ENCODE results near the gene MROH8. TPM values are rescaled to one million over a fixed set of nuclear protein-coding genes. Genes with fewer than 3 reads are reported as not detected.

Gene MROH8
- total RNA-seq, 1 experiment from 2014 or later: 0.50 TPM

DNA sequence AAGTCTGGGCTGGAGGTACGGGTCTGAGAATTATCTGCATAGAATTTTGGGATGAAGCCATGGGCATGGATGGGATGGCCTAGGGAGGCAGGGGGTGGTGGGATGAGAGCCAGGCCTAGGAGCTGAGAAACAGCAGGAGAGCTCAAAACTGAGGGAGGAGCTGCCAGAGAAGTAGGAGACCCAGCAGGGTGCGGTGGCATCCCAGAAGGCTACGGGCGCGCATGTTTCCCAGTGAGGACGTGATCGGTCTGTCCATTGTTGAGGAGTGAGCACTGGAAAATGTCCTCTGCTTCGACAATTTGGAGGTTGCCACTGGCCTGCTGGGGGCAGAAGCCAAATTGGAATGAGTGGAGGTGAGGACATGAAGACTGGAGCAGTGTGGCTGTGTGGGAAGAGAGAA lies 14.5 kb upstream of the MROH8 start:
- no peak overlapping the region for H3K4me3 Mint-ChIP-seq
- ChIA-PET CTCF (interaction anchor here (1.1 kb wide), 1 partner anchor 15 kb away, joined by 4 read pairs; the partner anchor contains the start of genes MROH8 and RPN2), POLR2A (no interaction called here)
- H3K27ac Mint-ChIP-seq: peak overlapping the region; percentile 97
- ATAC-seq (no peak), DNase-seq (ENCODE audit: low spot score) (no peak)
- peaks cover 43% of the 10 kb centered on the region for H3K36me3 Mint-ChIP-seq
- H3K27me3 Mint-ChIP-seq (ENCODE audit: low read depth): no peaks in the 10 kb centered on the region
- H3K4me1 Mint-ChIP-seq: peaks cover 29% of the 10 kb centered on the region
- no peaks in the 10 kb centered on the region for H3K9me3 Mint-ChIP-seq
- no peak for TF ChIP-seq OVOL2 (CRISPR knock-in tag; IDR thresholded peaks at IDR 0.05; ENCODE audit: borderline replicate concordance)

DNA sequence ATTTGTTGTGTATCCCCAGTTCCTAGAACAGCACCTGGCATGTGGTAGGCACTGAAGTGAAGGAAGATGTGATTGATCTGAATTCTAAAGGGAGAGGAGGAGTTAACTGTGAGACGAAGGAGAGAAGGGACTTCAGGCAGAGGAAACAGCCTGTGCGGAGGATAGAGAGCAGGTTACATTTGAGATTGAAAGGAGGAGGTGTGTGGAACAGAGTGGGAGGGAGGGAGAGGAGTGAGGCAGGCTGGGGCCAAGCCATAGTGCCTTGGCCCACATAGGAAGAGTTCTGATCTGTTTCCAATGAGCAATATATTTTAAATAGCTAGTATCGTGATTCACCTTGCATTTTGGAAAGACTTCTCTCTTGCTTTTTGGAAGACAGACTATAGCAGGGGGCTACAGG lies 13.9 kb upstream of the MROH8 start:
- H3K4me3 Mint-ChIP-seq: no peak overlapping the region
- CTCF ChIA-PET: interaction anchor here (1.1 to 2.6 kb wide), 3 partner anchors 14 to 44 kb away, joined by 4 to 23 read pairs (median 9); partner anchors contain the start of genes MROH8 and RPN2
- no peak for DNase-seq (ENCODE audit: low spot score)

DNA sequence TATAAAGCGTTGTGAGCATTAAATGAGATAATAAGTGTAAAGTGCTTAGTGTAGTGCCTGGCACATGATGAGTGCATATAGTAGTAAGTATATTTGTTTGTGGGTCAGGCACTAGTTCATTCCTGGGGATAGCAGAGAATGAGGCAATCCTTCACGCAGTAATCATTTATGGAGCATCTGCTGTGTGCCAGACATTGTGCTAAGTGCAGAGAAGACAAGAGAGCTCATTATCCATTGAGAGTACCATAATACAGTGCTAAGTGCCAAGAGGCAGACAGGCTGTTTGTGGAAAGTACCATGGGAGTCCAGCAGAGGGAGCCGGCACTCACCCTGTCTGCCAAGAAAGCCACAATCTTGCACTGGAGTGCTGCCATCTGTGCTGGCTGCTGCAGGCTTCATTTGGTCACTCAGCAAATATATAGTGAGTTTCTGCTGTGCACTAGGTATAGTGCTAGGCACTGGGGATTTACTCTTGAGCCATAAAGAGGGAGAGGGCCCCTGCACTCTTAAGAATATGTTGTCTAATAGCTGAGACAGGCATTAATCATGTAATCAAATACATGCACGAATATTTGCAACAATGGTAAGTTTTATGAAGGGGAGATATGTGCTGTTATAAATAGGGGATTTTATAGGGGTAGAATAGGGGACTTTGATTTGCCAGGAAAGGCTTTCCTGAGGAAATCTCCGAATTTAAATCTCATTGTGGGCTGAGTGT lies 12.9 kb upstream of the MROH8 start:
- Mint-ChIP-seq H3K4me1 (peaks cover 29% of the 10 kb centered on the region), H3K9me3 (no peaks in the 10 kb centered on the region), H3K27me3 (ENCODE audit: low read depth) (no peaks in the 10 kb centered on the region), H3K27ac (peak overlapping the region; percentile 95), H3K36me3 (peaks cover 44% of the 10 kb centered on the region), H3K4me3 (no peak overlapping the region)
- peak; percentile 87 for ATAC-seq
- peak; percentile 80 for DNase-seq (ENCODE audit: low spot score)
- TF ChIP-seq, protein P1, sequence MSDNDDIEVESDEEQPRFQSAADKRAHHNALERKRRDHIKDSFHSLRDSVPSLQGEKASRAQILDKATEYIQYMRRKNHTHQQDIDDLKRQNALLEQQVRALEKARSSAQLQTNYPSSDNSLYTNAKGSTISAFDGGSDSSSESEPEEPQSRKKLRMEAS (CRISPR knock-in tag; IDR thresholded peaks at IDR 0.05): no peak
- TF ChIP-seq, protein P2, sequence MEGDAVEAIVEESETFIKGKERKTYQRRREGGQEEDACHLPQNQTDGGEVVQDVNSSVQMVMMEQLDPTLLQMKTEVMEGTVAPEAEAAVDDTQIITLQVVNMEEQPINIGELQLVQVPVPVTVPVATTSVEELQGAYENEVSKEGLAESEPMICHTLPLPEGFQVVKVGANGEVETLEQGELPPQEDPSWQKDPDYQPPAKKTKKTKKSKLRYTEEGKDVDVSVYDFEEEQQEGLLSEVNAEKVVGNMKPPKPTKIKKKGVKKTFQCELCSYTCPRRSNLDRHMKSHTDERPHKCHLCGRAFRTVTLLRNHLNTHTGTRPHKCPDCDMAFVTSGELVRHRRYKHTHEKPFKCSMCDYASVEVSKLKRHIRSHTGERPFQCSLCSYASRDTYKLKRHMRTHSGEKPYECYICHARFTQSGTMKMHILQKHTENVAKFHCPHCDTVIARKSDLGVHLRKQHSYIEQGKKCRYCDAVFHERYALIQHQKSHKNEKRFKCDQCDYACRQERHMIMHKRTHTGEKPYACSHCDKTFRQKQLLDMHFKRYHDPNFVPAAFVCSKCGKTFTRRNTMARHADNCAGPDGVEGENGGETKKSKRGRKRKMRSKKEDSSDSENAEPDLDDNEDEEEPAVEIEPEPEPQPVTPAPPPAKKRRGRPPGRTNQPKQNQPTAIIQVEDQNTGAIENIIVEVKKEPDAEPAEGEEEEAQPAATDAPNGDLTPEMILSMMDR (IDR thresholded peaks at IDR 0.05): peak; percentile 77
- ChIA-PET POLR2A (no interaction called here), CTCF (interaction anchor here (0.5 to 4.1 kb wide), 45 partner anchors 9 to 1226 kb away, joined by 3 to 43 read pairs (median 4); partner anchors contain the start of genes MROH8, RBL1 and RPN2)

More for the DNA sequence above, 13.9 kb upstream of the MROH8 start:
- Mint-ChIP-seq H3K27me3 (ENCODE audit: low read depth) (no peaks in the 10 kb centered on the region), H3K9me3 (no peaks in the 10 kb centered on the region), H3K27ac (peak overlapping the region; percentile 97), H3K4me1 (peaks cover 29% of the 10 kb centered on the region), H3K36me3 (peaks cover 41% of the 10 kb centered on the region)
- TF ChIP-seq ZBTB21 (CRISPR knock-in tag; IDR thresholded peaks at IDR 0.05; ENCODE audit: borderline replicate concordance) (no peak), NR1H2 (CRISPR knock-in tag; IDR thresholded peaks at IDR 0.05) (no peak), NFE2L1 (CRISPR knock-in tag; IDR thresholded peaks at IDR 0.05) (no peak), HMGA2 (CRISPR knock-in tag; IDR thresholded peaks at IDR 0.05) (no peak), ZNF317 (CRISPR knock-in tag; IDR thresholded peaks at IDR 0.05; ENCODE audit: borderline replicate concordance, low read depth) (no peak), NFATC4 (CRISPR knock-in tag; IDR thresholded peaks at IDR 0.05) (no peak), ATF1 (CRISPR knock-in tag; IDR thresholded peaks at IDR 0.05) (no peak)
- TF ChIP-seq, protein P3, sequence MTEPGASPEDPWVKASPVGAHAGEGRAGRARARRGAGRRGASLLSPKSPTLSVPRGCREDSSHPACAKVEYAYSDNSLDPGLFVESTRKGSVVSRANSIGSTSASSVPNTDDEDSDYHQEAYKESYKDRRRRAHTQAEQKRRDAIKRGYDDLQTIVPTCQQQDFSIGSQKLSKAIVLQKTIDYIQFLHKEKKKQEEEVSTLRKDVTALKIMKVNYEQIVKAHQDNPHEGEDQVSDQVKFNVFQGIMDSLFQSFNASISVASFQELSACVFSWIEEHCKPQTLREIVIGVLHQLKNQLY (CRISPR knock-in tag; IDR thresholded peaks at IDR 0.05): no peak
- TF ChIP-seq, protein P4, sequence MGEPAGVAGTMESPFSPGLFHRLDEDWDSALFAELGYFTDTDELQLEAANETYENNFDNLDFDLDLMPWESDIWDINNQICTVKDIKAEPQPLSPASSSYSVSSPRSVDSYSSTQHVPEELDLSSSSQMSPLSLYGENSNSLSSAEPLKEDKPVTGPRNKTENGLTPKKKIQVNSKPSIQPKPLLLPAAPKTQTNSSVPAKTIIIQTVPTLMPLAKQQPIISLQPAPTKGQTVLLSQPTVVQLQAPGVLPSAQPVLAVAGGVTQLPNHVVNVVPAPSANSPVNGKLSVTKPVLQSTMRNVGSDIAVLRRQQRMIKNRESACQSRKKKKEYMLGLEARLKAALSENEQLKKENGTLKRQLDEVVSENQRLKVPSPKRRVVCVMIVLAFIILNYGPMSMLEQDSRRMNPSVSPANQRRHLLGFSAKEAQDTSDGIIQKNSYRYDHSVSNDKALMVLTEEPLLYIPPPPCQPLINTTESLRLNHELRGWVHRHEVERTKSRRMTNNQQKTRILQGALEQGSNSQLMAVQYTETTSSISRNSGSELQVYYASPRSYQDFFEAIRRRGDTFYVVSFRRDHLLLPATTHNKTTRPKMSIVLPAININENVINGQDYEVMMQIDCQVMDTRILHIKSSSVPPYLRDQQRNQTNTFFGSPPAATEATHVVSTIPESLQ (CRISPR knock-in tag; IDR thresholded peaks at IDR 0.05): no peak
- TF ChIP-seq, protein P5, sequence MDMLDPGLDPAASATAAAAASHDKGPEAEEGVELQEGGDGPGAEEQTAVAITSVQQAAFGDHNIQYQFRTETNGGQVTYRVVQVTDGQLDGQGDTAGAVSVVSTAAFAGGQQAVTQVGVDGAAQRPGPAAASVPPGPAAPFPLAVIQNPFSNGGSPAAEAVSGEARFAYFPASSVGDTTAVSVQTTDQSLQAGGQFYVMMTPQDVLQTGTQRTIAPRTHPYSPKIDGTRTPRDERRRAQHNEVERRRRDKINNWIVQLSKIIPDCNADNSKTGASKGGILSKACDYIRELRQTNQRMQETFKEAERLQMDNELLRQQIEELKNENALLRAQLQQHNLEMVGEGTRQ (CRISPR knock-in tag; IDR thresholded peaks at IDR 0.05): no peak
- TF ChIP-seq, protein P6, sequence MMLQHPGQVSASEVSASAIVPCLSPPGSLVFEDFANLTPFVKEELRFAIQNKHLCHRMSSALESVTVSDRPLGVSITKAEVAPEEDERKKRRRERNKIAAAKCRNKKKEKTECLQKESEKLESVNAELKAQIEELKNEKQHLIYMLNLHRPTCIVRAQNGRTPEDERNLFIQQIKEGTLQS (CRISPR knock-in tag; conservative IDR thresholded peaks at IDR 0.05): no peak
- POLR2A ChIA-PET: no interaction called here
- no peak for ATAC-seq
